ENCODE results near the gene TUBB3.
"Not testable (repeated sequence)": the region's sequence is repeated elsewhere in the genome, so short reads cannot be mapped to it uniquely, and the experiment has no call there.

Gene TUBB3

DNA sequence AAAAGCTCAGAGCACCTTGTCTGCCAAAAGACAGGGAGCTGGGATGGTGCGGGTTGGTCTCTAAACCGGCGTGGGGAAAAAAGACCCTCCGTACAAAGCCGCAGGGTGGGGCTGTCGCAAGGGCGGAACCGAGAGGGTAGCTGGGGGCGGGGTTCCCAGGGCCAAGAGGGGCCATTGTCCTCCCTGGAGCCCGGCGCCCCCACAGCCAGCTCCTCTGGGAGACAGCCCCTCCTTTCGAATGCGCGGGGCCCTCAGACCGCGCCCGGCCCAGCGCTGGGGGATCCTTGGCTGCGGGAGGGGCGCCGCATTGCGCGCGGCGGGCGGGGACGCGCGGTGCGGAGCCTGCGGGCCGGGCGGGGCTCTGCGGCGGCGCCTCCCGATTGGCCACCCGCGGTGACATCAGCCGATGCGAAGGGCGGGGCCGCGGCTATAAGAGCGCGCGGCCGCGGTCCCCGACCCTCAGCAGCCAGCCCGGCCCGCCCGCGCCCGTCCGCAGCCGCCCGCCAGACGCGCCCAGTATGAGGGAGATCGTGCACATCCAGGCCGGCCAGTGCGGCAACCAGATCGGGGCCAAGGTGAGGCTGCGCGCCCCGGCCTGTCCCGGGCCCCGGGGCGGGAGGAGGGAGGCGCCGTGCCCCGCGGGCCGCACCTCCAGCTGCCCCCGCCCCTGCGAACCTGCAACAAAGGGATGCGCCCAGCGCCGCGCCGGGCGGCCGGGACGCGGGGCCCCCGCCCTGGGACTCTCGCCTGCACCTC lies at the start of gene TUBB3:
Gene TUBB3, plus strand, starts transcription at position 459 of the 756 bp plus-strand sequence. Its CDS starts 60 bp downstream, at position 519.
- DNase-seq (ENCODE audit: low read depth) = no peak

DNA sequence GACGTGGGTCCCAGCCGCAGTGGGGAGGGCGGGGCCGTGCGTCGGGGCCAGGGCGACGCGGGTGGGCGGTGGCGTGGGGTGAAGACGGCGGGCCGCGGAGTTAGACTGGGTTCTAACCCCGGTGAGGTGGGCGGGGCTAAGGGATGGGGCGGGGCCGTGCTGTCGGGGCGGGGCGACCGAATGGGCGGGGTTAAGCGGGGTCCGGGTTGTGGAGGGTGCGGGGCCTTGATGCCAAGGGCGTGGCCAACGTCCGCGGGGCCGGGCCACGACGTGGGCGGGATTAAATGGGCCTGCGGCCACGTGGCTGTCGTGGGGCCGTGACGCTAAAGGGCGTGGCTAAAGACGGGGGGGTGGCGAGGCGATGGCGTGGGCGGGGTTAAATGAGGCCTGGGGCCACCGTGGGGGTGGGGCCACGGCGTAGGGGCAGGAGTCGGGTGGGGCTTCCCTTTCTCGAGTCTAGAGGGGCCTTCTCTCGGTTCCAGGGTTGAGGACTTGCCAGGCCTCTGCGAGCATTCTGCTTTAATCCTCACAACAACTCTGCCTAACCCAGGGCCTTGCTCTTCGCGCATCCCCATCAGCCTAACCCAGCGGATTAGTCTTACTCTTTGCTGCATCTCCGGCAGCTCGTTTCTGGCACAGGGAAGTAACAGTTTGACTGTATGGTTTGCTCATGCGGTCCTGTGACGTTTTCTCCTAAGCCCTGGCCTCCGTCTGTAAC lies 49.0 kb upstream of the TUBB3 start:
- DNase-seq (ENCODE audit: low read depth) = peak; percentile 94

DNA sequence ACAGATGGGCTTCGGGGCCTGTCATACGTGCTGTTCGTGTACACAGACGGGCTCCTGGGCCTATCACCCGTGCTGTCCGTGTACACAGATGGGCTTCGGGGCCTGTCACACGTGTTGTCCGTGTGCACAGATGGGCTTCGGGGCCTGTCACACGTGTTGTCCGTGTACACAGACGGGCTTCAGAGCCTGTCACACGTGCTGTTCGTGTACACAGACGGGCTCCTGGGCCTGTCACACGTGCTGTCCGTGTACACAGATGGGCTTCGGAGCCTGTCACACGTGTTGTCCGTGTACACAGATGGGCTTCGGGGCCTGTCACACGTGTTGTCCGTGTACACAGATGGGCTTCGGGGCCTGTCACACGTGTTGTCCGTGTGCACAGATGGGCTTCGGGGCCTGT lies 44.0 kb upstream of the TUBB3 start:
- DNase-seq (ENCODE audit: low read depth) = not testable (repeated sequence)

DNA sequence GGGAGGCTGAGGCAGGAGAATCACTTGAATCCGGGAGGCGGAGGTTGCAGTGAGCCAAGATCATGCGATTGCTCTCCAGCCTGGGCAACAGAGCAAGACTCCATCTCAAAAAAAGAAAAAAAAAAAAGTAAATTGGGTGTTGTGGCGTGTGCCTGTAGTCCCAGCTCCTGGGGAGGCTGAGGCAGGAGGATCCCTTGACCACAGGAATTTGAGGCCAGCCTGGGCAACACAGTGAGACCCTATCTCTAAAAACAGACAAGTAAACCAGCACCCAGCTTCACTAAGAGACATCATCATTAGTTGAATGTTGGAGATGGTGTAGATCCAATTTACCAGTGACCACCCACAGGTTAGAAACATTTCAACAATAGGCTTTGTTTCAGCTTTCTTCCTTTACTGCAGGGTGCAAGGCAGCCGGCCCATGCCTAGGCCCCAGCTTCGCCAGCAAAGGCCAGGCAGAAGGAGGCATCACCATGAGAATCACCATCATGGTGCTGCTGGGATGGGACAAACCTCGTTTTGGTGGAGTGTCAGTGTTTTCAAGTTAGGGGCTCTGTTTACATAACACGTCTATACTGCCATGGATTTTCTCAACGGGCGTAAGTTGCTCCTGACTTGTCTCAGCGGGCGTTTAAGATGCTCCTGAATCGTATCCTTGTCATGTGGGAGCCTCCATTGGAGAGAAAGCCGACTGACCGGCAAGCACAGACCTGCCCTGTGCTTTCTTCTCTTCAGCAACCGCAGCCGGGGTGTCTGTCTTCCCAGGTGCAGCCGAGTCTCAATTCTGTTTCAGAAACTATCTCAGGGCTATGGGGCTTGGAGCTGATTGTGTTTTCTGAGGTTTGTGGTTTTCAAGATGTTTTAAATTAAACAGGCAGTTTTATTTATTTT lies 42.4 kb upstream of the TUBB3 start:
- no peak for DNase-seq (ENCODE audit: low read depth)

DNA sequence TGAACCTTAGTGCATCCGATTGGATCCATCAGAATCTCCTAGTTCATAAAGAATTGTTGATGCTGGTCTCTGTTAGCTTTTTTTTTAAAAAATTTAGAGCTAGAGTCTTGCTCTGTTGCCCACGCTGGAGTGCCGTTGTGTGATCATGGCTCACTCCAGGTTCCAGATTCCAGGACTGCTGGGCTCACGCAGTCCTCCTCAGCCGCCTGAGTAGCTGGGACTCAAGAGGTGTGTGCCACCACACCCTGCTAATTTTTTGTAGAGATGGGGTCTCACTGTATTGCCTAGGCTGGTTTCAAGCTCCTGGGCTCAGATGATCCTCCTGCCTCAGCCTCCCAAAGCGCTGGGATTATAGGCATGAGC lies 41.8 kb upstream of the TUBB3 start:
- no peak for DNase-seq (ENCODE audit: low read depth)

DNA sequence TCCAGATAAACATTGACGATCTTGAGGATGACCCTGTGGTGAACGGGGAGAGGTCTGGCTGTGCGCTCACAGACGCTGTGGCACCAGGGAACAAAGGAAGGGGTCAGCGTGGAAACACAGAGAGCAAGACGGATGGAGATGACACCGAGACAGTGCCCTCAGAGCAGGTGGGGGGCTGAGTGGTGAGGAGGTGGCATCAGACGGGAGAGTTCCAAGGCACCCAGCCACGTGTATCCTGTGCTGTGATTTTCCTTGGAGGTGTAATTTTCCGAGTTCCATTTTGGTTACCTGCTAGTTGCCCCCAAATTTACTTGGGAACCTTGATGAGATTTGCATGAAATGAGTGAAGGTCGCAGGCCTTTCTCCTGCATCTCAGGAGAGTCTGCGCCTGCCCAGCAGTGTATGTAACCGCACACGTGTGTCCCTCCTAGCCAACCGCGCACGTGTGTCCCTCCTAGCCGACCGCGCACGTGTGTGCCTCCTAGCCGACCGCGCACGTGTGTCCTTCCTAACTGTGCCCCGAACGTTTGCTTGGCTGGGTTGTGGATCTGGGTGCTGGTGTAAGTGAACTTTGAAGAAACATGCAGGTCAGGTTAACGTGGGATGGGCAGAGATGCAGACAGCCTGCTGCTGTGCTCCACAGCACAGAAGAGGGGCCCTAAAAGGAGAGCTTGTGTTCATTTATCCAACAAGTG lies 39.6 kb upstream of the TUBB3 start:
- DNase-seq (ENCODE audit: low read depth) = no peak

DNA sequence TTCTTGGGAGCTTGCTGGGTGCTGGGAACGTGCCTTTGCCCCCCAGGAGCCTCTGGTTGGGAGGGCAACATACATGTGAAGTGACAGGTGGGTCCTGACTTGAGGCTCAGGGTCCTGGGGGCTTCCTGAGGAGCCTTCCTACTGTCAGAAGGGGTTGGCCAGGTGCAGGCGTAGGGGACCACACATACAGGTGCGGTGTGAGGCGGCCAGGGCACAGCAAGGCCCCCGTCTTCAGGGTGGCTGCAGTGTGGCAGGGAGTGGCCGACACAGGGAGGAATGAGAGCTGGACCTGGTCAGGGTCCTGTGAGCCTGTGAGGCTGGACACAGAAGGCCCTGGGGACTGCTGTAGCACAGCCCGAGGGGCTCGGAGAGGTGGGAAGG lies 39.1 kb upstream of the TUBB3 start:
- DNase-seq (ENCODE audit: low read depth) = no peak

DNA sequence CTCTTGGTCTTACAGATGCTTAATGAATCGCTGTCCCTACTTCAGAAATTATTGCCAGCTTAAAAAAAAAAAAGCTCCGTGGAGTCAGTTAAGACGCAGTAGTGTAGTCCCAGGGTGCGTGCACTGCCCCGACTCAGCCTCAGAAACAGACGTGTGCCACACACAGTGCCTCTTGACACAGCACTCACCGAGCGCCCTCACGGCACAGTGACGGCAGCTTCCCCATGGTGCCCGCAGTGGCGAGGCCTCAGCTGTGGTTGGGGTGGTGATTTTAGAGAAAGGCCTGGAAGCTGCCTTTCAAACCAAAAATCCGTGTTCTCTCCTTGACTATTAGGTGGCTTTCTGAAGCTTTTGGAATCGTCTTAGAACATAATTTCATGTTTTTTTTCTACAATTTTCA lies 35.9 kb upstream of the TUBB3 start:
- no peak for DNase-seq (ENCODE audit: low read depth)

DNA sequence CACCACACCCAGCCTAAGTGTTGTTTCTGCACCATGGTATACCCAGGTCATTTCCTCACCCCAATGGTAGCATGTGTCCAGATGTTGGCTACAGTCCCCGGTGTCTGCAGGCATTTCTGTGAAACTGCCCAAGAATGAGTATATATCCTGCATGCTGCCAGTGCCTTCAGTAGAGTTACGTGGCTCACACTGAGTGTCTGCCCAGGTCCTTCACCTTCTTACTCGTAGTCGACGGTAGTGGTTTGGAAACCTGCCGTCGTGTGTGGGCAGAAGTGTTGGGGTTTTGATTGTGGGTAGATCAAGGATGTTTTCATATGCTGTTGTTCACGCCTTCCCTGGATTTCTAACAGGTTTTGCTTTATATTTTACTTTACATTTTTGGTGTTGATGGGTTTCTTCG lies 32.9 kb upstream of the TUBB3 start:
- peak; percentile 17 for DNase-seq (ENCODE audit: low read depth)

DNA sequence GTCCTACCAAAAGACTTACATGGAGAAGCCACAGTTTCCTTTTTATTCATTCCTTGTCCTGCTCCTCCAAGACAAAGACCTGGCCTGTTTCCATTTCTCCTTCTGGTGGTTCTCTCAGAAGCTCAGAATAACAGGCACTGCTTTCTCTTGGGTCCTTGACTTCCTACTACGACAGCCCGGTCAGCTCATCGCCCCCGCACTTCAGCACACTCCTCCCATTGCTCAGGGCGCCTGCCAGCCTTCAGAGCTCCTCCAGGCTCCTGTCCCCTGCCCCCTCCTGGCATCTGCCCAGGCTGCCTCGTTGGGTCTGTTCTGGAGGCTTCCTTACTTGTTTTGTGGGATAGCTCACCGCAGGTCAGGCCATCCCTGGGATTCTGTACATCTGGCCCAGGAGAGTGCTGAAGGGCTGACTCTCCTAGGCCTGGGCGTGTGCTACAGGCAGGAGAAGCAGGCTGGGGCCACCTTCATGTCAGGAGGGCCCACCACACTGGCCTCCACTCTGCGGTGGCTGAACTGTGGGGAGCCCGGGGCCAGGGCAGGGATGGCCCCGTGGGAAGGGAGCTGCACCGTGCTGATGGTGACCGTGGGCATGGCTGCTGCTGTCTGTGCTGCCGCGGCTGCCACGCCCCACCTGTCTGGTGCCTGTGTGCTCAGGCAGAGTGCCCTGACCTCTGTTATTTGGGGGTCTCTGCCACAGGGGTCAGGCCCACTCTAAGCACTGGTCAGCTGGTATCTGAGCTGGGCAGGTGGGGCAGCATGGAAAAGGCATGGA lies 32.1 kb upstream of the TUBB3 start:
- no peak for DNase-seq (ENCODE audit: low read depth)

DNA sequence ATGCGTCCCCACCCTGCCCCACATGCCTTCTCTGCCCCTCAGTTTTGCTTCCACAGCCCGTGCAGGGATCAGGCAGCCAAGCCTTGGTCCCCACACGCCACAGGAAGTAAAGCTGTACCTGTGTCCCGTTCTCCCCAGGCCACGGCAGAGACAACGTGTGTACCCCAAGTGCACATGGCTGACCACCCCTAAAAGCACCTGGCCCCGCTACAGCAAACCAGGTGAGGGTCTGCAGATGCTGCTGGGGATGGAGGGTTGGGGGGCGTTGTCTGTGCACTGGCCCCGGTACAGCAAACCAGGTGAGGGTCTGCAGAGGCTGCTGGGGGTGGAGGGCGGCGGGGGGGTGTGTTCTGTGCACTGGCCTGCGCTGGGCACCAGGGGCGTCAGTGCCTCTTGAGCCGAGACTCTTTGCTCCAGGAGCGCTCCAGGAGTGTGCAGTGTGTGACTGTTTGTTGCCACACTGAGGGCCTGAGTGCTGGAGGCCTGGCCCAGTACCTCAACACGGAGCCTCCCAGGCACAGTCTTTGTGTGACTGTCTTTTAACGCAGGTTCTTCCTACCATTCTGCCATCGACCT lies 31.0 kb upstream of the TUBB3 start:
- DNase-seq (ENCODE audit: low read depth) = no peak

DNA sequence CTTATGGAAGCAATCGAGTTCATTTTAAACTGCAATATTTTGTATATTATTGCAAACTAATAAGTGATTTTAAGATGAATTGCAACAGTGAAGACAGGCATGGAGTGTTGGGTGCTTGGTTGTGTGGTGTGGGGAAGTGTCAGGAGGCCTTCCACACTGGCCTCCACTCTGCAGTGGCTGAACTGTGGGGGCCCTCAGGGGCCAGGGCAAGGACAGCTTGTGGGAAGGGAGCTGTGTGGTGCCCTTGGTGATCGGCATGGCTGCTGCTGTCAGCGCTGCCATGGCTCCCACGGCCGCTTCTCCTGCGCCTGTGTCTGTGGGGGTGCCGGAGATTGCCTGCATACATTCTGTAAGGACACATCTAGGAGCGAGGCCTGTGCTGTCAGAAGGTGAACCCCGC lies 30.5 kb upstream of the TUBB3 start:
- DNase-seq (ENCODE audit: low read depth) = no peak

DNA sequence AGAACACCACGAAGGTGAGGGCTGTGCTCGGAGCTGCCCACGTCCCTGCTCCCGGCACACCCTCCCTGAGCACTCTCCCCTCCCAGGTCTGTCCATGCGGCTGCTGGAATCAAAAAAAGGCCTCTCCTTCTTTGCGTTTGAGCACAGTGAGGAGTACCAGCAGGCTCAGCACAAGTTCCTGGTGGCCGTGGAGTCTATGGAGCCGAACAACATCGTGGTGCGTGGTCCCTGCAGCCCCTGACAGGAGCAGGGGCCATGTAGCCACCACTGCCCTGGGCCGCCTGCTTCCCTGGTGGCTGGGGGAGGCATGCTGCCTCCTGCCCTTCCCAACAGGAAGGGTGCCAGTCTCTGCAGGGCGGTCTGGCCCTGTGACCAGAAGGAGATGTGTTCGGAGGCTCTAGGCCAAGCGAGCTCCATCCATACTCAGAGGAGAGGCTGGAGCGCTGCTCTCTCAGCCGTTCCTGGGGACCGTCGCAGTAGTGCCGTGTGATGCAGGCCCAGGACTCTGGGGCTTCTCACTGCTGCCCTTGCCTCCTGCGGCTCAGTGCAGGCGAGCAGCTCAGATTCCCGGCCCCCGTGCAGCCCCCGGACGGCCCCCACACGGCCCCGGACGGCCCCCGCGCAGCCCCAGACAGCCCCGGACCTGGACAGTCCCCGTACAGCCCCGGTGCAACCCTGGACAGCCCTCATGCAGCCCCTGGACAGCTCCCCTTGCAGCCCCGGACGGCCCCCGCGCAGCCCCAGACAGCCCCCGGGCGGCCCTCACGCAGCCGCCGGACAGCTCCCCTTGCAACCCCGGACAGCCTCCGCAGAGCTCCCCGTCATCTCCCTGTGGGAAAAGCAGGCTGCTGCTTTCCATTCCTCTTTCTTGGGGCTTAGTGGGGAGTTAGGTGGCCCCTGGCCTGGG lies 29.2 kb upstream of the TUBB3 start:
- DNase-seq (ENCODE audit: low read depth) = no peak

DNA sequence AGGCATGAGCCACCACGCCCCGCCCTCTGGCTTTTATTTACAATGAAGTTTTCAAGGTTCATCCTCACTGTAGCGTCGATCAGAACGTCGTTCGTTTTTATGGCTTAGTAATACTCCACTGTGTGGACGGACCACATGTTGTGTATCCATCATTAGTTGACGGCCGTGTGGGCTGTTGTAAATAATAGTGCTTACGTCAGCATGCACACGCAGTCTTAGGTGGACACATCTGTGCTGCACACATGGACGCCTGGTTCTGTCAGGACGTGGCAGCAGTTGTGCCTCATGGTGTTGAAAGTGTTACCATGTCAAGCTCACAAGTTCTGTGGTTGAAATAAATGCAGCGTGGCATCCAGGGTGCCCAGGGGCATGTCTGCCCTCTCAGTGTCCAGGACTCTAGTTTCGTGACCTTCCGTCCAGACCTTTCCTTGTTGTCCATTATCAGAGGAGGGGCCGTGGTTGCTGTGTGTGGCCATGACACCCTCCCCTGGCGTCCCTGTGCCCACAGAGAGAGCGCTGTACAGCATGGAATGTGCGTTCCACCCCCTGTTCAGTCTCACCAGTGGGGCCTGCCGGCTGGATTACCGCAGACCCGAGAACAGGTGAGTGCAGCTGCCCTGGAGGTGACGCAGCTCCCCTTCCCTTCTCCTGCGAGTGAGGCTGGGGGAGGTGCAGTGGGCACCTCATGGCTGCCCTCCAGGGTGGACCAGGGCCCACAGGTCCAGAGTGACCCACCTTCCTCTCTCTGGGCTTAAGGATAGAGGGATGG lies 27.5 kb upstream of the TUBB3 start:
- DNase-seq (ENCODE audit: low read depth) = no peak

DNA sequence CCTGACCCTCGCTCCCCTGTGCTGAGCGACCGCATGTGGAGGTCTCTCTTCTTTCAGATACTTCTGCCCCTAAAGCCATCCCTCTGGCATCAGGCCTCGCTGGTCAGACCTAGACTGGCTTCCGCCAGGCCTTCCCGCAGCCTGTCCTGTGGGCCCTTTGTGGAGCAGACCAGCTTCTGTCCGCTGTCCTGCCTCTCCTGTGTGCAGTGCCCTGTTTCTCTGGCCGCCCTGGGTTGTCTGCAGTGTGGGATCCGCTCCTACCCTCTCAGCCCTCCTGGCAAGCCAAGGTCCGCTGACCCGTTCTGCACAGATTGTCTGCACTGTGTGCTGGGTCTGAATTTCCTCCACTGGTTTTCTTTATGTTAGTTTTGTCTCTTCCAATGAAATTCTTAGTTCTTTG lies 25.9 kb upstream of the TUBB3 start:
- no peak for DNase-seq (ENCODE audit: low read depth)

DNA sequence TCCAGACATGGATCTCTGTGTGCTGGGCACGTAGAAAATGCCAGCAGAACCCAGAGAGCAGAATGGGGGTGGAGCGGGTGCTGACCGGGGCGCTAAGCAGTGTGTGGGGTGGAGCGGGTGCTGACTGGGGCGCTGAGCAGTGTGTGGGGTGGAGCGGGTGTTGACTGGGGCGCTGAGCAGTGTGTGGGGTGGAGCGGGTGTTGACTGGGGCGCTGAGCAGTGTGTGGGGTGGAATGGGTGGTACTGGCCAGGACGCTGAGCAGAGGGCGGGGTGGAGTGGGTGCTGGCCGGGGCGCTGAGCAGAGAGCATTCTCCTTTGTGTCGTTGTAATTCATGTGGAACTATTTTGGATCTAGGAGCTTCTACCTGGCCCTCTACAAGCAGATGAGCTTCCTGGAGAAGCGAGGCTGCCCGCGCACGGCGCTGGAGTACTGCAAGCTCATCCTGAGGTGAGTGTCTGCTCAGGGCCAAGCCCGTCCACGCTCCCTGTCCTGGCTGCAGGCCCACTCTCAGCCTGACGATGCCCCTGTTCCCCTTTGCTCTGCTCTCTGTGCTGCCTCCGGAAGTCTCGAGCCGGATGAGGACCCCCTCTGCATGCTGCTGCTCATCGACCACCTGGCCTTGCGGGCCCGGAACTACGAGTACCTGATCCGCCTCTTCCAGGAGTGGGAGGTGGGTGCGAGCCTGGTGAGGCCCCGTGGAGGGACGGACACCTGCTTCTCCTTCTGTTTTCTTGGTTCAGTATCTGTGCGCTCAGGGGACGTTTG lies 24.8 kb upstream of the TUBB3 start:
- DNase-seq (ENCODE audit: low read depth) = no peak

DNA sequence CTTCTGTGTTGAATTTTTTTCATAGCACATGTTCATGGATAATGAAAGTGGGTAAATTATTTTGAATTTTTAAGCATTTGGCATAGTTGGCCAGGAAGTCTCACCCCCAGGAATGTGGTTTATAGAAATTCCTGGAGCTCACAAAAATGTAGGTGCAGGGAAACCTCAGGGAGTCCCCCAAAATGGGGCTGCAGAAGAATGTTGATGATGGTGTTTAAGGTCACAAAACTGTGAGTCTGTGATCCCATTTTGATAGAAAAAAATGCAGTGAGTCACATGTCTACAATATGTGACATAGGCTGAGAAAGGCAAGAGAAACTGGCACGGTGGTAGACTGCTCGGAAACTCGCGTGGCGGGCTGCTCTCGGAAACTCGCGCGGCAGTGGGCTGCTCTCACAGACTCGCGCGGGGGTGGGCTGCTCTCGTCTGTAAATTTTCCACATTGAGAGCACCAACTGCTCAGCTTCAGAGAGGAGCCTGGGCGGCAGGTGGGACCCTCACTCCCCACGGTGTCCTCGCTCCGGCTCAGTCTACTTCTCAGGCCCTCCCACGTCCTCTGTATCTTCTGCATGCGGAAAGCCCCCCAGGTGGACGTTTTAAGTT lies 23.2 kb upstream of the TUBB3 start:
- no peak for DNase-seq (ENCODE audit: low read depth)

DNA sequence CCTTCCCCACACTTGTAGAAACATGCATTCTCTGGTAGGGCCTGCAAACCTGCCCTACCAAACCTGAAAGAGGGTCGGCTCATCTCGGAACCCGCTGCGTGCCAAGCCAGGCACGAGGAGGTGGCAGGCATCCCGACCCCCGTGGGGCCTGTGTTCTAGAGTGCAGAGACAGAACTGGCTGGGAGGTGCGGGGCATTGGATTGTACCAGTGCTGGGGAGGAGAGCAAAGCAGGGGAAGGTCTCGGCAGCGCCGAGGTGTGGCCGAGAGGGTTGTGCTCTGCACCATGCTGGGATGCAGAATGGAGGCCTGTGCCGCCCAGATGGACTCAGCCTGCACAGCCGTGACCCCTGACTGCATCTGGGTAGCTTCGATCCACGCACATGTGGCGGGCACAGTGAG lies 22.3 kb upstream of the TUBB3 start:
- DNase-seq (ENCODE audit: low read depth) = no peak
